ENCODE results near the gene TET1. TPM values are rescaled to one million over a fixed set of nuclear protein-coding genes. Genes with fewer than 3 reads are reported as not detected.

Gene TET1
- total and polyA plus RNA-seq, 9 of the 15 experiments (the other 6 are each of a cell fraction or from before 2014, with no cell fraction given), result 2.6 to 21.3 (median 11.6) TPM

DNA sequence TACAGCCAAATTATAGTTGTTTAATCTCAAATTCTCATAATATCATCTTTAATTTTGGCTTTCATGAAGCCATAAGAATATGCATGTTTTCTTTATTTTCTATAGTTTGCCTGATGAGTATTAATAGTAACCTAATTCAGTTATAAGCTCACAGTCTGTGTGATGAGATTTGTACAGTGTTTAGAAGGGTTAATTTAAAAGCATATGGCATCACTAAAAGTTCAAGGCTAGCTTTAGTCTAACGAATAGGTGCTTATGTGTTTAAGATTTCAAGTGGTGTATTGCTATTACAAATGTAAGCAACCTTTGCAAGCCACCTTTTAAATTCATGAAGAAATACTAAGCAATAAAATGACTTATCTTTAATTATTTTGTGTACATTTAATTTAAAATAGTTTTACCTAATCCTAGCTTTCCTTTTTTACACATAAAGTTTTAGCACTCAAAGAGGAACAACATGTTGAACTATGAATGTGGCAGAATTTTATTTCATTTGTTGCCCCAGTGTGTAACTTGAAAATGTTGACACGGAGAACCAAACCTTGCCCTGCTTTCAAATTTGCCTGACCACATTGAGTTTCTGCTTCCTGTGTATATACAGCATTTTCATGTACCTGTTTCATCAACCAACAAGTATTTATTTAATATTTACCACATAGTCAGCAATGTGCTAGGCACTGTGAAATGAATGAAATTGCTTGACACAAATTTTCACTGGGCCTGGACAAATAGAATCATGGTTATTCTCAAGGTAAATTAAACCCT, 41.5 kb downstream of the TET1 start:
- ATAC-seq, result no peak
- POLR2A ChIA-PET, result interaction anchor here (0.6 to 4.0 kb wide), 5 partner anchors 9 to 53 kb away, joined by 3 to 25 read pairs (median 3); partner anchors contain the start of gene TET1
- H3K79me2 ChIP-seq (ENCODE audit: control insufficient read depth, insufficient read depth, low read length), result peaks cover 26% of the 10 kb centered on the region
- WGBS (ENCODE audit: insufficient coverage, low coverage, missing lambda C conversion rate), result 68% methylated on average over 2 of the region's 2 CpGs
- TF ChIP-seq KAT2B (IDR thresholded peaks at IDR 0.05; ENCODE audit: low read depth, low read length) (no peak), LCOR (CRISPR knock-in tag; IDR thresholded peaks at IDR 0.05) (no peak), SMARCB1 (IDR thresholded peaks at IDR 0.05; ENCODE audit: insufficient read length, low read depth) (no peak), ZNF23 (CRISPR knock-in tag; IDR thresholded peaks at IDR 0.05) (no peak), ZNF3 (CRISPR knock-in tag; IDR thresholded peaks at IDR 0.05) (no peak), ZNF695 (CRISPR knock-in tag; IDR thresholded peaks at IDR 0.05) (no peak), TRIM24 (IDR thresholded peaks at IDR 0.05) (no peak), ZKSCAN3 (CRISPR knock-in tag; IDR thresholded peaks at IDR 0.05) (no peak), RBM17 (IDR thresholded peaks at IDR 0.05; ENCODE audit: borderline replicate concordance, low read depth, low read length) (no peak), TAL1 (IDR thresholded peaks at IDR 0.05) (no peak), C11orf30 (IDR thresholded peaks at IDR 0.05; ENCODE audit: low read depth) (no peak)
- H3K4me3 ChIP-seq, result no peak overlapping the region
- H3K4me2 ChIP-seq (ENCODE audit: insufficient read depth, low read length), result no peak overlapping the region
- in situ Hi-C loops (cut with MboI), result no loop called here
- H3K27ac ChIP-seq (ENCODE audit: extremely low read depth, low read depth, low read length), result no peak overlapping the region
- no TSS peak for BruUV-seq (replicated peaks)
- no peak for DNase-seq (ENCODE audit: extremely low read depth in 1 of 4, low spot score in 3 of 4)
- peaks cover 43% of the 10 kb centered on the region; the same call in 2 of the 3 replicates for H3K36me3 ChIP-seq (ENCODE audit: control insufficient read depth, insufficient read depth, low read length)
- no peaks in the 10 kb centered on the region for H3K9me3 ChIP-seq (replicated peaks; ENCODE audit: control insufficient read depth, insufficient read depth, low read depth, low read length)
- CTCF ChIA-PET (ENCODE audit: low intra/inter-chr PET ratio), result no interaction called here
- H3K4me1 ChIP-seq (replicated peaks in 1 of 2; ENCODE audit: control insufficient read depth in 2 of 2, insufficient read depth in 2 of 2, low read length in 2 of 2), result peaks cover 18 to 25% of the 10 kb centered on the region in 2 experiments
- intact Hi-C loops (cut with micrococcal nuclease), result no loop called here
- peaks cover 5% of the 10 kb centered on the region for H3K9me1 ChIP-seq (ENCODE audit: control insufficient read depth, insufficient read depth, low read length)
- FAIRE-seq, result no peak
- no peak overlapping the region for H3K9ac ChIP-seq (ENCODE audit: insufficient read depth in 1 of 2, low read depth in 2 of 2, low read length in 2 of 2)
- H4K20me1 ChIP-seq (replicated peaks; ENCODE audit: control insufficient read depth, insufficient read depth, low read length), result 0 out of 2 replicates have a peak, but pooled peaks cover 4% of the 10 kb centered on the region
- no peaks in the 10 kb centered on the region for H3K27me3 ChIP-seq (ENCODE audit: control insufficient read depth in 2 of 2, insufficient read depth in 2 of 2, low read length in 2 of 2)
- no peak overlapping the region for H2AFZ ChIP-seq (ENCODE audit: low read depth, low read length)

Data from K562 (cell line).